ENCODE results near the gene COQ3. TPM values are rescaled to one million over a fixed set of nuclear protein-coding genes. Genes with fewer than 3 reads are reported as not detected.
"Not testable (repeated sequence)": the region's sequence is repeated elsewhere in the genome, so short reads cannot be mapped to it uniquely, and the experiment has no call there.

COQ3 gene
- total RNA-seq, 2 experiments from 2014 or later, result 1.8 to 2.2 TPM

- Histone ChIP-seq H3K36me3 (ENCODE audit: insufficient read depth, low read length) (no peaks in the 10 kb centered on the region), H3K4me1 (ENCODE audit: insufficient read depth, low read length) (peaks cover 2% of the 10 kb centered on the region), H3K4me3 (ENCODE audit: low read length) (no peak overlapping the region), H3K9me3 (ENCODE audit: control insufficient read depth in 1 of 2, insufficient read depth in 1 of 2, low read length in 2 of 2) (no peaks in the 10 kb centered on the region), H3K27me3 (ENCODE audit: control insufficient read depth in 1 of 2, insufficient read depth in 2 of 2, low read length in 2 of 2) (peaks cover 20 to 28% of the 10 kb centered on the region in 2 experiments), H3K27ac (ENCODE audit: low read depth in 1 of 2, low read length in 2 of 2) (no peak overlapping the region)
- Mint-ChIP-seq H3K4me1 (ENCODE audit: low read depth) (no peaks in the 10 kb centered on the region), H3K27me3 (peaks cover 66% of the 10 kb centered on the region), H3K9me3 (no peaks in the 10 kb centered on the region), H3K4me3 (no peak overlapping the region), H3K27ac (no peak overlapping the region), H3K36me3 (ENCODE audit: low read depth) (no peaks in the 10 kb centered on the region)
- DNase-seq (no peak), ATAC-seq (ENCODE audit: poor library complexity) (no peak)
- intact Hi-C loops (cut with DNase I, micrococcal nuclease), result no loop called here
- TF ChIP-seq CTCF (IDR thresholded peaks at IDR 0.05), result no peak
- CTCF ChIA-PET, result interaction anchor here (1.3 kb wide), 1 partner anchor 14 kb away, joined by 5 read pairs; no protein-coding TSS in a partner anchor
- POLR2A ChIA-PET, result no interaction called here
Observed at GRCh38 chr6:99344289-99344688, 49.7 kb downstream of the COQ3 start.

GRCh38 chr6:99341862-99342455, 52.0 kb downstream of the COQ3 start:
- H3K27me3 Mint-ChIP-seq, result peaks cover 61% of the 10 kb centered on the region
- no peaks in the 10 kb centered on the region for H3K4me1 Mint-ChIP-seq (ENCODE audit: low read depth)
- ChIA-PET CTCF (no interaction called here), POLR2A (no interaction called here)
- no peaks in the 10 kb centered on the region for H3K9me3 Mint-ChIP-seq
- H3K27me3 ChIP-seq (ENCODE audit: control insufficient read depth in 1 of 2, insufficient read depth in 2 of 2, low read length in 2 of 2), result peaks cover 7 to 29% of the 10 kb centered on the region in 2 experiments
- no peak overlapping the region for H3K27ac ChIP-seq (ENCODE audit: low read depth in 1 of 2, low read length in 2 of 2)
- no peak overlapping the region for H3K4me3 ChIP-seq (ENCODE audit: low read length)
- no peaks in the 10 kb centered on the region for H3K4me1 ChIP-seq (ENCODE audit: insufficient read depth, low read length)
- H3K4me3 Mint-ChIP-seq, result no peak overlapping the region
- DNase-seq (no peak), ATAC-seq (ENCODE audit: poor library complexity) (no peak)
- H3K36me3 Mint-ChIP-seq (ENCODE audit: low read depth), result no peaks in the 10 kb centered on the region
- H3K9me3 ChIP-seq (ENCODE audit: control insufficient read depth in 1 of 2, insufficient read depth in 1 of 2, low read length in 2 of 2), result no peaks in the 10 kb centered on the region
- no peak for TF ChIP-seq CTCF (IDR thresholded peaks at IDR 0.05)
- intact Hi-C loops (cut with DNase I, micrococcal nuclease), result no loop called here
- no peaks in the 10 kb centered on the region for H3K36me3 ChIP-seq (ENCODE audit: insufficient read depth, low read length)
- no peak overlapping the region for H3K27ac Mint-ChIP-seq

- no peaks in the 10 kb centered on the region for H3K4me1 ChIP-seq (ENCODE audit: insufficient read depth, low read length)
- no peak for TF ChIP-seq CTCF (IDR thresholded peaks at IDR 0.05)
- Mint-ChIP-seq H3K27me3 (peaks cover 38% of the 10 kb centered on the region), H3K27ac (no peak overlapping the region), H3K36me3 (ENCODE audit: low read depth) (no peaks in the 10 kb centered on the region), H3K4me1 (ENCODE audit: low read depth) (no peaks in the 10 kb centered on the region), H3K9me3 (no peaks in the 10 kb centered on the region), H3K4me3 (no peak overlapping the region)
- ChIA-PET POLR2A (no interaction called here), CTCF (interaction anchor here (1.2 kb wide), 1 partner anchor 8 kb away, joined by 4 read pairs; no protein-coding TSS in a partner anchor)
- intact Hi-C loops (cut with DNase I, micrococcal nuclease), result loop anchor here in 1 of 2 experiments (10.0 kb wide), 1 partner anchor 407 kb away; no protein-coding TSS in a partner anchor
- no peak overlapping the region for H3K4me3 ChIP-seq (ENCODE audit: low read length)
- DNase-seq (no peak), ATAC-seq (ENCODE audit: poor library complexity) (no peak)
- no peaks in the 10 kb centered on the region for H3K36me3 ChIP-seq (ENCODE audit: insufficient read depth, low read length)
- peaks cover 2 to 38% of the 10 kb centered on the region in 2 experiments for H3K27me3 ChIP-seq (ENCODE audit: control insufficient read depth in 1 of 2, insufficient read depth in 2 of 2, low read length in 2 of 2)
- no peak overlapping the region for H3K27ac ChIP-seq (ENCODE audit: low read depth in 1 of 2, low read length in 2 of 2)
- no peaks in the 10 kb centered on the region for H3K9me3 ChIP-seq (ENCODE audit: control insufficient read depth in 1 of 2, insufficient read depth in 1 of 2, low read length in 2 of 2)
Observed at GRCh38 chr6:99338188-99338587, 55.8 kb downstream of the COQ3 start.

GRCh38 chr6:99335298-99335697, 58.7 kb downstream of the COQ3 start:
- peaks cover 2 to 32% of the 10 kb centered on the region in 2 experiments for H3K27me3 ChIP-seq (ENCODE audit: control insufficient read depth in 1 of 2, insufficient read depth in 2 of 2, low read length in 2 of 2)
- H3K27me3 Mint-ChIP-seq, result peaks cover 32% of the 10 kb centered on the region
- DNase-seq; POLR2A ChIA-PET; H3K36me3 Mint-ChIP-seq (ENCODE audit: low read depth); H3K9me3 Mint-ChIP-seq; H3K27ac Mint-ChIP-seq; H3K4me1 Mint-ChIP-seq (ENCODE audit: low read depth); CTCF ChIA-PET; H3K4me3 ChIP-seq (ENCODE audit: low read length); ATAC-seq (ENCODE audit: poor library complexity); H3K36me3 ChIP-seq (ENCODE audit: insufficient read depth, low read length); H3K4me3 Mint-ChIP-seq; H3K9me3 ChIP-seq (ENCODE audit: control insufficient read depth in 1 of 2, insufficient read depth in 1 of 2, low read length in 2 of 2); H3K27ac ChIP-seq (ENCODE audit: low read depth in 1 of 2, low read length in 2 of 2); H3K4me1 ChIP-seq (ENCODE audit: insufficient read depth, low read length): not testable (repeated sequence)
- intact Hi-C loops (cut with DNase I, micrococcal nuclease), result loop anchor here in 1 of 2 experiments (10.0 kb wide), 1 partner anchor 410 kb away; no protein-coding TSS in a partner anchor
